K562 (cell line): ENCODE results near the gene ZBTB43. TPM values are rescaled to one million over a fixed set of nuclear protein-coding genes. Genes with fewer than 3 reads are reported as not detected.
"Not testable (repeated sequence)": the region's sequence is repeated elsewhere in the genome, so short reads cannot be mapped to it uniquely, and the experiment has no call there.

Source experiments
- ATAC-seq: fragments of 200-7000 bp; cut with Tn5 transposase; 3 replicates; pipeline ENCODE4 v1.9.1; 2020; ENCODE audit warnings: moderate library complexity
- BruUV-seq: library from RNA; stranded (reverse); fragments of 400-500 nt; replicated peaks from 2 replicates; lab custom pipeline; 2021; lab: Mats Ljungman, UMichigan
- CTCF ChIA-PET: fragments of 300-600 bp; formaldehyde crosslinking; extraction: SDS; loops from one replicate; lab custom pipeline; 2021; ENCODE audit warnings: low intra/inter-chr PET ratio; lab: Yijun Ruan, JAX
- POLR2A ChIA-PET: fragments of 300-600, 350-650 bp; sonication (Branson Sonifier 250); formaldehyde crosslinking; extraction: SDS; loops from one replicate; lab custom pipeline; 2021; ENCODE audit warnings: antibody characterized with exemption, inconsistent platforms; lab: Yijun Ruan, JAX
- DNase-seq, 4 experiments: peaks; one replicate each; pipeline versions ENCODE4 v3.0.0 to v3.0.0-alpha.2; 2011 to 2018; ENCODE audit warnings: low spot score in 3 of 4, mixed read lengths in 3 of 4; ENCODE audit errors: extremely low read depth in 1 of 4
- FAIRE-seq: peaks from 2 replicates; lab custom pipeline; 2011; peaks lifted over from hg19 to GRCh38; lab: Jason Lieb, UNC
- H2AFZ ChIP-seq: 2 replicates; pipeline ENCODE4 v1.6.0; 2011; ENCODE audit warnings: low read depth, low read length, control low read depth, inconsistent platforms
- H3K27ac ChIP-seq: fragments of 200-600 bp; 3 replicates; pipeline ENCODE4 v1.8.0; 2011; ENCODE audit warnings: low read depth, mild to moderate bottlenecking, control low read depth, inconsistent platforms, low read length, moderate library complexity, mixed read lengths; ENCODE audit errors: extremely low read depth
- H3K27me3 ChIP-seq, 2 experiments: fragments of 300-600 bp in 1 of 2; 2 replicates in 1 of 2; 3 replicates in 1 of 2; pipeline versions ENCODE4 v1.6.0 to v1.8.0; 2011; ENCODE audit warnings: inconsistent platforms in 2 of 2, low read length in 2 of 2, mild to moderate bottlenecking in 1 of 2, mixed read lengths in 1 of 2, moderate library complexity in 1 of 2; ENCODE audit not compliant: control insufficient read depth in 2 of 2, insufficient read depth in 2 of 2
- H3K36me3 ChIP-seq: fragments of 300-600 bp; 3 replicates; pipeline ENCODE4 v1.8.0; 2011; ENCODE audit warnings: mild to moderate bottlenecking, low read length, inconsistent platforms; ENCODE audit not compliant: control insufficient read depth, insufficient read depth
- H3K4me1 ChIP-seq, 2 experiments: fragments of 200-600 bp in 1 of 2; replicated peaks in 1 of 2; 2 replicates in 1 of 2; 3 replicates in 1 of 2; pipeline versions ENCODE4 v1.5.1 to v1.8.0; 2011; ENCODE audit warnings: inconsistent platforms in 2 of 2, low read length in 2 of 2, mild to moderate bottlenecking in 1 of 2, mixed read lengths in 1 of 2, moderate library complexity in 1 of 2; ENCODE audit not compliant: control insufficient read depth in 2 of 2, insufficient read depth in 2 of 2
- H3K4me2 ChIP-seq: 2 replicates; pipeline ENCODE4 v1.6.1; 2011; ENCODE audit warnings: low read length, control low read depth, inconsistent platforms, mixed read lengths; ENCODE audit not compliant: insufficient read depth
- H3K4me3 ChIP-seq: fragments of 200-600 bp; sonication (generic), shearing (Covaris generic); 2 replicates; pipeline ENCODE4 v1.5.1; 2016; ENCODE audit warnings: control low read depth, inconsistent platforms
- H3K79me2 ChIP-seq: fragments of 200-600 bp; 3 replicates; pipeline ENCODE4 v1.8.0; 2011; ENCODE audit warnings: low read length, inconsistent platforms; ENCODE audit not compliant: control insufficient read depth, insufficient read depth
- H3K9ac ChIP-seq, 2 experiments: 2 replicates each; pipeline versions ENCODE4 v1.6.0 to v1.6.1; 2011; ENCODE audit warnings: low read depth in 2 of 2, low read length in 2 of 2, control low read depth in 1 of 2, inconsistent platforms in 1 of 2, mild to moderate bottlenecking in 1 of 2, mixed read lengths in 1 of 2; ENCODE audit not compliant: insufficient read depth in 1 of 2
- H3K9me1 ChIP-seq: one replicate; pipeline ENCODE4 v1.6.0; 2011; ENCODE audit warnings: inconsistent platforms, mild to moderate bottlenecking, low read length, moderate library complexity; ENCODE audit not compliant: control insufficient read depth, insufficient read depth
- H3K9me3 ChIP-seq: replicated peaks from 2 replicates; pipeline ENCODE4 v1.5.1; 2011; ENCODE audit warnings: low read depth, low read length, inconsistent platforms; ENCODE audit not compliant: control insufficient read depth, insufficient read depth
- H4K20me1 ChIP-seq: replicated peaks from 2 replicates; pipeline ENCODE4 v1.6.1; 2011; ENCODE audit warnings: low read length, inconsistent platforms, mixed read lengths; ENCODE audit not compliant: control insufficient read depth, insufficient read depth
- BACH1 ChIP-seq: fragments of 200-800 bp; sonication (Bioruptor generic); IDR thresholded peaks from 2 replicates; pipeline ENCODE4 v1.6.1; 2016; ENCODE audit warnings: missing genetic modification characterization, missing compliant biosample characterization
- BCL6 ChIP-seq: fragments of 250-450 bp; sonication (Bioruptor Pico); IDR thresholded peaks from 2 replicates; pipeline ENCODE4 v1.4.0; 2020
- FOXA3 ChIP-seq, 2 experiments: fragments of 450-650 bp in 1 of 2; sonication (generic) in 1 of 2; formaldehyde crosslinking; IDR thresholded peaks in 1 of 2; conservative IDR thresholded peaks in 1 of 2; 2 replicates each; pipeline versions ENCODE4 v1.4.0 to v1.8.0; 2020 to 2022; ENCODE audit warnings: mild to moderate bottlenecking in 2 of 2, missing genetic modification reagents in 1 of 2
- FUS ChIP-seq: fragments of 200-400 bp; formaldehyde crosslinking; optimal IDR thresholded peaks from 2 replicates; pipeline ENCODE3; 2017; ENCODE audit warnings: low read depth, low read length
- GATAD2A ChIP-seq: fragments of 450-650 bp; IDR thresholded peaks from 2 replicates; pipeline ENCODE4 v1.6.1; 2017
- LEF1 ChIP-seq: fragments of 450-650 bp; IDR thresholded peaks from 2 replicates; pipeline ENCODE4 v1.6.1; 2016; ENCODE audit warnings: mild to moderate bottlenecking
- NONO ChIP-seq, 2 experiments: fragments of 200-400 bp in 1 of 2; fragments of 450-650 bp in 1 of 2; formaldehyde crosslinking in 1 of 2; IDR thresholded peaks; 2 replicates each; pipeline ENCODE4 v1.6.1; 2017; ENCODE audit warnings: low read depth in 2 of 2, mild to moderate bottlenecking in 2 of 2, moderate library complexity in 2 of 2, low read length in 1 of 2
- SAFB2 ChIP-seq: fragments of 200-400 bp; formaldehyde crosslinking; IDR thresholded peaks from 2 replicates; pipeline ENCODE4 v1.6.1; 2018; ENCODE audit warnings: borderline replicate concordance, low read length, low read depth, moderate library complexity; ENCODE audit not compliant: severe bottlenecking
- SMARCB1 ChIP-seq: IDR thresholded peaks from 2 replicates; pipeline ENCODE4 v1.6.1; 2011; ENCODE audit warnings: improper control_type of control experiment, low read depth; ENCODE audit not compliant: insufficient read length
- TAF7 ChIP-seq: fragments of 450-650 bp; IDR thresholded peaks from 2 replicates; pipeline ENCODE4 v1.6.1; 2016; ENCODE audit warnings: missing genetic modification characterization, missing compliant biosample characterization
- XRCC5 ChIP-seq: fragments of 200-400 bp; formaldehyde crosslinking; IDR thresholded peaks from 2 replicates; pipeline ENCODE4 v1.6.1; 2017; ENCODE audit warnings: low read depth, mild to moderate bottlenecking, low read length
- ZNF140 ChIP-seq: fragments of 250-450 bp; sonication (Bioruptor Pico); IDR thresholded peaks from 2 replicates; pipeline ENCODE4 v1.8.0; 2021; ENCODE audit warnings: moderate library complexity, mild to moderate bottlenecking, inconsistent platforms
- ZNF436 ChIP-seq: fragments of 250-450, 450-650 bp; sonication (Bioruptor Pico); formaldehyde crosslinking; IDR thresholded peaks from 2 replicates; pipeline ENCODE4 v1.7.0; 2020; ENCODE audit warnings: mild to moderate bottlenecking
- WGBS: fragments of 100-300 bp; shearing (Covaris generic); methylation state at CpG from one replicate; pipeline ENCODE4 v1.1.6; 2016; ENCODE audit warnings: low coverage, mixed read lengths; ENCODE audit not compliant: insufficient coverage; ENCODE audit errors: missing lambda C conversion rate; 5-methylcytosine and 5-hydroxymethylcytosine counted together
- in situ Hi-C: fragments of 300-500 bp; cut with MboI; formaldehyde crosslinking; loops from 4 replicates; pipeline ENCODE4 v1.15.0; 2018; ENCODE audit warnings: inconsistent platforms, mixed read lengths
- intact Hi-C: fragments of 100-400 bp; cut with micrococcal nuclease; formaldehyde crosslinking; loops from 2 replicates; pipeline ENCODE4 v1.14.2; 2022
- polyA plus RNA-seq, 8 experiments: library from polyadenylated mRNA; depleted of rRNA in 4 of 8; stranded (reverse) in 5 of 8; unstranded in 3 of 8; fragments of >200 nt; fragmentation: Nextera tagmentation in 2 of 8; fragmentation: Illumina TruSeq in 1 of 8; extraction: Ambion mirVana in 2 of 8; extraction: Trizol in 1 of 8; gene quantifications; 2 replicates each; pipeline versions ENCODE4 v1.2.1 to v1.2.3, GENCODE V29; 2011 to 2014; ENCODE audit warnings: inconsistent platforms in 1 of 8, missing spikeins in 1 of 8
- total RNA-seq, 7 experiments: library from RNA; depleted of rRNA in 6 of 7; stranded (reverse); fragments of >200 nt in 6 of 7; fragmentation: Illumina TruSeq in 2 of 7; extraction: Trizol in 2 of 7; gene quantifications; 2 replicates each; pipeline versions ENCODE4 v1.2.1 to v1.2.3, GENCODE V29; 2011 to 2021; ENCODE audit warnings: low replicate concordance in 1 of 7
- TF ChIP-seq, protein P1 (sequence below): IDR thresholded peaks from 2 replicates; pipeline ENCODE4 v1.6.1; 2016; ENCODE audit warnings: missing genetic modification characterization, missing compliant biosample characterization

ZBTB43 gene
- total and polyA plus RNA-seq, 9 of the 15 experiments (the other 6 are each of a cell fraction or from before 2014, with no cell fraction given), result 3.9 to 17.2 (median 9.1) TPM

- TF ChIP-seq TAF7 (tag) (no peak), NONO (IDR thresholded peaks at IDR 0.05; ENCODE audit: low read depth in 2 of 2, low read length in 1 of 2) (no peak), SMARCB1 (no peak), ZNF140 (no peak), XRCC5 (no peak), LEF1 (no peak)
These were observed 17.4 kb downstream of the ZBTB43 start (continued) for GRCh38 chr9:126822278-126822677.

GRCh38 chr9:126822873-126823272, 18.0 kb downstream of the ZBTB43 start:
- no peak for ATAC-seq
- CTCF ChIA-PET, result no interaction called here
- peaks cover 18% of the 10 kb centered on the region for H3K9me3 ChIP-seq
- TF ChIP-seq FUS (no peak), FOXA3 (CRISPR knock-in tag; conservative IDR thresholded peaks at IDR 0.05 in 1 of 2, IDR thresholded peaks at IDR 0.05 in 1 of 2) (no peak), BCL6 (CRISPR knock-in tag) (no peak), GATAD2A (no peak), BACH1 (tag) (no peak), ZNF436 (no peak), SAFB2 (no peak)
- TF ChIP-seq, protein P1, sequence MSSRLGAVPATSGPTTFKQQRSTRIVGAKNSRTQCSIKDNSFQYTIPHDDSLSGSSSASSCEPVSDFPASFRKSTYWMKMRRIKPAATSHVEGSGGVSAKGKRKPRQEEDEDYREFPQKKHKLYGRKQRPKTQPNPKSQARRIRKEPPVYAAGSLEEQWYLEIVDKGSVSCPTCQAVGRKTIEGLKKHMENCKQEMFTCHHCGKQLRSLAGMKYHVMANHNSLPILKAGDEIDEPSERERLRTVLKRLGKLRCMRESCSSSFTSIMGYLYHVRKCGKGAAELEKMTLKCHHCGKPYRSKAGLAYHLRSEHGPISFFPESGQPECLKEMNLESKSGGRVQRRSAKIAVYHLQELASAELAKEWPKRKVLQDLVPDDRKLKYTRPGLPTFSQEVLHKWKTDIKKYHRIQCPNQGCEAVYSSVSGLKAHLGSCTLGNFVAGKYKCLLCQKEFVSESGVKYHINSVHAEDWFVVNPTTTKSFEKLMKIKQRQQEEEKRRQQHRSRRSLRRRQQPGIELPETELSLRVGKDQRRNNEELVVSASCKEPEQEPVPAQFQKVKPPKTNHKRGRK (tag), result no peak
- H3K4me1 ChIP-seq, result no peaks in the 10 kb centered on the region
- no peak overlapping the region for H3K9ac ChIP-seq
- peaks cover 36% of the 10 kb centered on the region for H3K36me3 ChIP-seq
- no peak for FAIRE-seq
- no peak overlapping the region for H3K4me2 ChIP-seq
- H3K9me1 ChIP-seq, result no peaks in the 10 kb centered on the region
- H3K4me3 ChIP-seq, result no peak overlapping the region
- intact Hi-C loops (no loop called here), in situ Hi-C loops (no loop called here)
- no peaks in the 10 kb centered on the region for H3K27me3 ChIP-seq
- peaks cover 40% of the 10 kb centered on the region for H3K79me2 ChIP-seq
- H2AFZ ChIP-seq, result no peak overlapping the region
- WGBS, result 100% methylated on average over 1 of the region's 1 CpG
- POLR2A ChIA-PET, result no interaction called here
- H3K27ac ChIP-seq, result no peak overlapping the region
- no peak for DNase-seq
- BruUV-seq, result no TSS peak
- H4K20me1 ChIP-seq, result no peaks in the 10 kb centered on the region

DNA sequence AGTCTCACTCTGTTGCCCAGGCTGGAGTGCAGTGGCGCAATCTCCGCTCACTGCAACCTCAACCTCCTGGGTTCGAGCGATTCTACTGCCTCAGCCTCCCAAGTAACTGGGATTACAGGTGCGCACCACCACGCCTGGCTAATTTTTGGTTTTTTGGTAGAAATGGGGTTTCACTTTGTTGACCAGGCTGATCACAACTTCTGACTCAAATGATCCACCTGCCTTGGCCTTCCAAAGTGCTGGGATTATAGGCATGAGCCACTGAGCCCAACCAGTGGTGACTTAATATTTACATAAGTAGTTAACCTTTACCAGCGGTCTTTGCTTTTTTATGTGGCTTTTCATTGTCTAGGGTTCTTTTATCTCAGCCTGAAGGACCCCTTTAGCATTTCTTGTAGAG, 19.2 kb downstream of the ZBTB43 start:
- ATAC-seq, H3K4me1 ChIP-seq, CTCF ChIA-PET, H4K20me1 ChIP-seq, H3K27me3 ChIP-seq, H3K9ac ChIP-seq, H3K27ac ChIP-seq, H3K4me2 ChIP-seq, intact Hi-C loops, BruUV-seq, DNase-seq, FAIRE-seq, H3K9me1 ChIP-seq, in situ Hi-C loops, H3K9me3 ChIP-seq, H3K4me3 ChIP-seq, H2AFZ ChIP-seq: not testable (repeated sequence)
- H3K79me2 ChIP-seq, result peaks cover 35% of the 10 kb centered on the region
- peaks cover 30% of the 10 kb centered on the region; the same call in 2 of the 3 replicates for H3K36me3 ChIP-seq
- POLR2A ChIA-PET, result interaction anchor here (0.9 kb wide), 1 partner anchor 51 kb away, joined by 3 read pairs; no protein-coding TSS in a partner anchor
- WGBS, result 91% methylated on average over 7 of the region's 7 CpGs
